HG02852 (cell line): ENCODE data around the gene PARP3.
A peak's percentile ranks its signal among the peaks of the same experiment; 100 is the strongest.
"Not testable (repeated sequence)": the region's sequence is repeated elsewhere in the genome, so short reads cannot be mapped to it uniquely, and the experiment has no call there.

Experiments
- ATAC-seq: cut with Tn5 transposase; IDR thresholded peaks from one replicate; pipeline ENCODE4 v1.9.1; 2021; ENCODE audit warnings: mild to moderate bottlenecking, moderate library complexity; ENCODE audit not compliant: unreplicated experiment

The PARP3 gene

DNA sequence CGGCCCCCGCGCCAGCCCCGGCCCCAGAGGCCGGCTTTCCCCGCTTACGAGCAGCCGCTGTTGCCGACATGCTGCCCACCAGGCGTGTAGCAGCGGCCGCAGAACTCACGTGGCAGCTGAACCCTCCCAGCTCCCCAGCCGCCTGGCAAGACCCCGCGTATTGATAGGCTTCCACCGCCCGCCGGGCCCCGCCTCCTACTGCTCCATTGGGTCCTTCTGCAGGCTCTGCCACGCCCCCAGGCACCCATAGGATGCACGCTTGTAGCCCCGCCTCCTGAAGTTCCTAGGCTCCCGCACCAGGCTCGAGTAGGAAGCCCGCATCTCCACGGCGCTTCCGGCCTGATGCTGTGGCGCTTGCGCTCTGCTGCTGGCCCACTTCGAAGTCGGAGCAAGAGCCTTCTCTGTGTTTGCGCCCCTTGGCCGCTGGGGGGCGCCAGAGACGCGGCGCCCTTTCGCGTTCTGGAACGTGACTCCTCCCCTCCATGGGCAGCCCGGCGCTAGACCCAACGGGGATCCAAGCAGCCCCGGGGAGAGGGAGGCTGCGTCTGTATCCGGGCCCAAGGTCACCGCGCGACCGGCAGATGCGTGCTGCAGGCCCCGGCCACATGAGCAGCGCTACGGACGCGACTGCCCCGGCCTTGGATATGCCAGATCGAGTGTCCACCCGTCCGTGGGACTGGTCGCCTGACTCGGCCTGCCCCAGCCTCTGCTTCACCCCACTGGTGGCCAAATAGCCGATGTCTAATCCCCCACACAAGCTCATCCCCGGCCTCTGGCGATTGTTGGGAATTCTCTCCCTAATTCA, at the start of gene PARP3, which contains the start of gene RRP9:
Gene PARP3, plus strand, starts transcription at position 566 of the 805 bp plus-strand sequence. CDS start 993 bp downstream, outside the sequence.
Gene RRP9, minus strand, starts transcription at position 107 of the 805 bp plus-strand sequence. Its CDS starts 37 bp downstream, at position 70.
- peak; percentile 87 for ATAC-seq

DNA sequence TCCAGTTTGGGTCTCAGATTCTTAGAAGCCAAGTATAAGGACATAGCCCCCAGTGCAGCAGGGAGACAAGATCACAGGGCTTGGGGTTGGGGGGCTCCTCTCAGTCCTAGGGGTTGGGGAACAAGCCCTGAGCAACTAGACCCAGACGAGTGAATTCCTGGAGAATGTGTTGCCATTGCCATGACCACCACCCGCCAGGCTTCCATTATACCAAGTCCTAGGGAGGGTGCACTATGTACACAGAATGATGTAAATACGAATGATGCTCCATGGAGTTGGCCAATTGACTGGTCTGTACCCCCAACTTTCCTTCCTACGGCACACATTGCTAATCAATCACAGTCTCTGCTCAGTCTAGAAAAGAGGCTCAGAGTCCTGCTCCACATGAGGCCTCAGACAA, 47.8 kb upstream of the PARP3 start:
- no peak for ATAC-seq

DNA sequence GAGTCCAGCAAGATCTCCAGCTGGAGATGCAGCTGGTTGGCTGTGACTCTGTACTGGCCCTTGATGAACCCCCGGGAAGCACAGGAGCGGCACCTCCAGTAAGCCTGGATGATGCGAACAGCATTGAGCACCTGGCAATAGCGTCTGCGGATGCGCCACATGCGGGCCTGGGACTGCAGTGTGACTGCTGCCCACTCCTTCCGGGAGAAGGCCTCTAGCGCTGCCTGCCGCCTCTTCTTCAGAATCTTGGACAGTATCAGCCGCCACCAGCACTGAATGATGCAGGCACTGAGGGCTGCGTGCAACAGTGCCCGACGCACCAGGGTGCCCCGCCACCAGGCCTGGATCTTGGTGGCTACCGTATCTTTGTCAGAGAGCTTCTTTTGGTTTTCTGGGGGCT, 47.2 kb upstream of the PARP3 start:
- no peak for ATAC-seq

DNA sequence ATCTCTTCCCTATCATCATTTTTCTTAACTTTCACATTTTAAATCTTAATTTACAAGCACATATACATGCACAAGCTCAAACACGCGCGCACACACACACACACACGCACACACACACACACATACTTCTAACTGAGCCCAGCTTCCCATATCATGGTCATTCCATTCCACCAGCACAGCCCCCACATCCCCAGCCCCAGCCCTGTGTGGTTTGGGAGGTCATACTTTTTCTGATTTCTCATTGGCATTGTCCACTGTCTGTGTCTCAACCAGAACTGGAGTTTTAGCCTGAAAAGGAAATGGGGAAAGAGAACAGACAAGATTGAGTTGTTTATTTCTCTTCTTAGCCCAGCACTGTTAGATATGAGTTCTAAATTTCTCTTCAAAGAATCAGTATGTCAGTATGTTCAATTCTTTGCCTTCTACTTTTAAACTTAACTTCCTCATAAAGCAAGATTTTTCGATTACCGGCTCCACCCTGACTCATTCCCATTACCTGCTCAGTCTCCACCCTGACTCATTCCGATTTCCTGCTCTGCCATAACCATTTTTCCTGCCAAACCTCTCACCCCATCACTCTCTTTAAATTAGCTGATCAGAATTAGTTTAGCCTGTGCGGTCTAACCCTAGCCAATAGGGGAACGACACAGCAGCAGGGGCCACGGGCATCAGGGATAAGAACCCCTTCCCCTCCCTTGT, 45.4 kb upstream of the PARP3 start:
- no peak for ATAC-seq

GRCh38 chr3:51897391-51897790, 44.8 kb upstream of the PARP3 start:
- ATAC-seq, result no peak

DNA sequence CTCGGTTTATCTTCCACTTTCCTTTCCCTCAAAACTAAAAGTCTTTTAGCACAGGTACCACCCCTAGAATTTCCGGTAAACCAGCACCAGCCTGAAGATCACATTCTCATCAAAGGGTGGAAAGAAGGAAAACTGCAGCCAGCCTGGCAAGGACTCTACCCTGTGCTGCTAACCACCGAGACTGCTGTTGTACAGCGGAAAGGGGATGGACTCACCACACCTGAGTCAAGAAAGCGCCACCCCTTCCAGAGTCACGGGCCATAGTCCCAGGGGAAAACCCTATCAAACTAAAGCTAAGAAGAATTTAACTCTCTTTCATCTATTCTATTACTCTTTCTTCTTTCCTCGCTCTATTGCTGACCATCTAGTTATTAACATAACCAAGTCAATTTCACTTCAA, 42.1 kb upstream of the PARP3 start:
- ATAC-seq, result not testable (repeated sequence)

GRCh38 chr3:51902361-51902760, 39.8 kb upstream of the PARP3 start:
- not testable (repeated sequence) for ATAC-seq

- no peak for ATAC-seq
These were observed 37.9 kb upstream of the PARP3 start for GRCh38 chr3:51904034-51904823.

- no peak for ATAC-seq
These were observed 34.1 kb upstream of the PARP3 start for GRCh38 chr3:51908026-51908425.

GRCh38 chr3:51916418-51916817, 25.7 kb upstream of the PARP3 start:
- no peak for ATAC-seq

DNA sequence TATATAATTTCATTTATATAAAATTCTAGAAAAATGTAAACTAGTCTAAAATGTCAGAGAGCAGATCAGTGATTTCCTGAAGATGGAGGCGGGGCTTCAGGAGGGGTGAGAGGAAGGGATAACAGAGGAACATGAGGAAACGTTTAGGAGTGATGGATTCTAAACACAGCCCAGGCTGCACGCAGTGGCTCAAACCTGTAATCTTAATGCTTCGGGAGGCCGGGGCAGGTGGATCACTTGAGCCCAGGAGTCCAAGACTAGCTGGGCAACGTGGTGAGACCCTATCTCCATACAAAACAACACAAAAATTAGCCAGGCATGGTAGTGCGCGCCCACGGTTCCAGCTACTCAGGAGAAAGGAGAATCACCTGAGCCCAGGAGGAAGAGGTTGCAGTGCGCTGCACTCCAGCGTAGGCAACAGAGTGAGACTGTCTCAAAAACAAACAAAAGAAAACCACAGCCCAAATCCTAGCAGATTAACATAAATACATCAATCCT, 21.0 kb upstream of the PARP3 start:
- ATAC-seq, result no peak

DNA sequence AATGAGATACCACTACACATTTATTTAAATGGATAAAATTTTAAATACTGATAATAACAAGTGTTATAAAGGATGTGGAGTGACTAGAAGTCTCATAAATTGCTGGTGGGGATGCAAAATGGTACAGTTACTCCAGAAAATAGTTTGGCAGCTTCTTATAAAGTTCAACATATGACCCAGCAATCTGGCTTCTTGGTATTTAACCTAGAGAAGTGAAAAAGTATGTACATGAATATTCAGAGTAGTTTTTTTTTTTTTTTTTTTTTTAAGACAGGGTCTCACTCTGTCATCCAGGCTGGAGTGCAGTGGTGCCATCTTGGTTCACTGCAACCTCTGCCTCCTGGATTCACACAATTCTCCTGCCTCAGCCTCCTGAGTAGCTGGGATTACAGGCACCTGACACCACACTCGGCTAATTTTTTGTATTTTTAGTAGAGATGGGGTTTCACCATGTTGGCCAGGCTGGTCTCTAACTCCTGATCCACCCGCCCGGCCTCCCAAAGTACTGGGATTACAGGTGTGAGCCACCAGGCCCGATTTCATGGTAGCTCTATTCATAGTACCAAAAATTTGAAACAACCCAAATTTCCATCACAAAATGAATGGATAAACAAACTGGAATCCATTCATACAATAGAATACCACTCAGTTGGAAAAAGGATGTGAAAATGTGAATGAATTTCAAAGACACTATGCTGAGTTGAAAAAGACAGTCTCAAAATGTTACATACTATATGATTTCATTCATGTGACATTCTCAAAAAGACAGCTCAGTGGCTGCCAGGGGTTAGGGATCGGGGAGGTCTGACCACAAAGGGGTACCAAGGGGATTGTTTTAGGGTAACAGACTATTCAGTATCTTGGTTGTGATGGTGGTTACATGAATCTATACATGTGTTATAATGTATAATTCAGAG, 14.8 kb upstream of the PARP3 start:
- no peak for ATAC-seq

DNA sequence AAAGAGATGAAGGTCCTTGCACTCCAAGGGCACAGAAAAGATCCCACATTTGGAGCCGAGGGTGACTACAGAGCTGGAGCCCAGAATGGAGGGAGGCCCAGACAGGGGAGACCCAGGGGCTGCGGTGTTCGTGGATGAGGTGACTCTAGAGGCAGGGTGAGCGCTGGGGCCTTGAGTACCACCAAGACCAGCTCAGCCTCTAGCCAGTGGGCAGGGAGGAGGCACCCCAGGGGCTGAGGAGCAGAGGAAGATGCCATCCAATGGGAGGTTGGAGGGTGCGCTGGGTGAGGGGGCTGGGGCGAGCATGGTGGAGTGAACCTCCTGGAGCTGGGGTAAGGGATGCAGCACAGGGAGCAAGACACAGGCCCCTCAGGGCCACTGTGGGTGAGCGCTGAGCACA, 13.7 kb upstream of the PARP3 start:
- no peak for ATAC-seq

- ATAC-seq, result not testable (repeated sequence)
These were observed 13.2 kb upstream of the PARP3 start for GRCh38 chr3:51928981-51929380.

- ATAC-seq, result no peak
These were observed 12.7 kb upstream of the PARP3 start for GRCh38 chr3:51929420-51930003.

- ATAC-seq, result no peak
These were observed 11.7 kb upstream of the PARP3 start for GRCh38 chr3:51930439-51930838.

- no peak for ATAC-seq
These were observed 10.4 kb upstream of the PARP3 start for GRCh38 chr3:51931756-51932155.

DNA sequence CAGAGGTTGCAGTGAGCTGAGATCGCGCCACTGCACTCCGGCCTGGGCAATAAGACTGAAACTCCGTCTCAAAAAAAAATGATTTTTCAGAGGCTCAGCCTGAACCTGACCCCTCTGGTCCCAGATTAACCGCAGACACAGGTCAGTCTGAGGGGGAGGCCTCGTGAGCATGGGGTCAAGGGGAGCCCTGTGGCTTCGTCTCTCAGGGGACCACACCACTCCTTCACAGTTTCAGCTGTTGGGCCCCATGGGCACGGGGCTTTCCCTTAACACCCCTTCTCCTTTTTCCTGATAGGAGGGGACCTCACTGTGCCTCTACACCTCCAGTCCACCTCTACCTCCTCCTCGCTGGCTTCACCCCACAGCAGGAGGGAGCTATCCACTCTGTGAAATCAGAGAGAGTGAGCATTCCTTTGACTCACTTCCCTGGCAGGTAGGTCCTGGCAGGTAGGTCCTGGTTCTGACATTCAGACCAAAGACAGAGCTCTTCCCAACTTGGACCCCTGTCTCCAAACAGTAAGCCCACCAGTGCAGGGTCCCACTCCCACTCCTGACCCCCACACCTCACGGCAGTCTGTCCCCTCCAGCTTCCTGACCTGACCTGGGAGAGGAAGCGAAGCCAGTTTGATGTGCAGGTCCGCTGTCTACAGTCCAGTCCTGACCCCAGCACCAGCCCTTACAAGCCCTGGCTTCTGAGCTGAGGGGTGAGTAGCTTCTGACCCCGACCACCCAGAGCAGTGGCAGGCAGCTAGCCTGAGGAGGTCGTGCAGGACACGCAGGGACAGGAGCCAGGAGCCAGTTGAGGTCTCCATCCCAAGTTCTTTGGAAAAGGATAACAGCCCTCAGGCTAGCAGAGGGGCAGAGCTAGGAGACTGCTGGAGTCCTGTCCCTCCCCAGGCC, 9.4 kb upstream of the PARP3 start:
- no peak for ATAC-seq
